Cardiac muscle cell (in vitro differentiated cells and primary cell): Measurements from ENCODE around the gene CREB1. TPM values are rescaled to one million over a fixed set of nuclear protein-coding genes. Genes with fewer than 3 reads are reported as not detected.

Experiments used
- DNase-seq, 2 donors: peaks; one replicate each; pipeline versions ENCODE4 v3.0.0 to v3.0.0-alpha.2; 2010 to 2017; ENCODE audit warnings: low read depth in 1 of 2, low spot score in 1 of 2
- H3K27ac ChIP-seq: fragments of 200-600 bp; sonication (generic); 2 replicates; pipeline ENCODE4 v1.5.1; 2016
- H3K27me3 ChIP-seq: fragments of 200-600 bp; sonication (generic); 2 replicates; pipeline ENCODE4 v1.6.0; 2016; ENCODE audit warnings: control low read depth
- H3K36me3 ChIP-seq: fragments of 200-600 bp; sonication (generic); 2 replicates; pipeline ENCODE4 v1.5.1; 2016; ENCODE audit warnings: control low read depth
- H3K4me1 ChIP-seq: fragments of 200-600 bp; sonication (generic); 2 replicates; pipeline ENCODE4 v1.8.1; 2017; ENCODE audit warnings: low read depth, mild to moderate bottlenecking, mixed run types
- H3K4me3 ChIP-seq: fragments of 200-600 bp; sonication (generic); 2 replicates; pipeline ENCODE4 v1.5.1; 2016; ENCODE audit warnings: mild to moderate bottlenecking
- H3K9me3 ChIP-seq: fragments of 200-600 bp; sonication (generic); 2 replicates; pipeline ENCODE4 v1.5.1; 2017; ENCODE audit warnings: low read depth, mild to moderate bottlenecking, control low read depth
- CTCF ChIP-seq: IDR thresholded peaks from 2 replicates; pipeline ENCODE4 v1.5.1; 2012; ENCODE audit warnings: low read depth, mild to moderate bottlenecking, low read length
- polyA plus RNA-seq: library from polyadenylated mRNA; unstranded; fragments of >200 nt; fragmentation: Nextera tagmentation; extraction: Ambion mirVana; gene quantifications from 2 replicates; pipeline ENCODE4 v1.2.1, GENCODE V29; 2016
- total RNA-seq: library from RNA; depleted of rRNA; stranded (reverse); fragments of >200 nt; gene quantifications from 2 replicates; pipeline ENCODE4 v1.2.3, GENCODE V29; 2016

The CREB1 gene
- total and polyA plus RNA-seq, 2 experiments from 2014 or later, result 31.9 to 48.9 TPM

GRCh38 chr2:207587305-207587704 is 57.5 kb downstream of the CREB1 start:
- Histone ChIP-seq H3K9me3 (no peaks in the 10 kb centered on the region), H3K4me1 (no peaks in the 10 kb centered on the region), H3K27ac (no peak overlapping the region), H3K27me3 (no peaks in the 10 kb centered on the region), H3K36me3 (peaks cover 17% of the 10 kb centered on the region), H3K4me3 (no peak overlapping the region)
- TF ChIP-seq CTCF, result no peak
- no peak for DNase-seq

DNA sequence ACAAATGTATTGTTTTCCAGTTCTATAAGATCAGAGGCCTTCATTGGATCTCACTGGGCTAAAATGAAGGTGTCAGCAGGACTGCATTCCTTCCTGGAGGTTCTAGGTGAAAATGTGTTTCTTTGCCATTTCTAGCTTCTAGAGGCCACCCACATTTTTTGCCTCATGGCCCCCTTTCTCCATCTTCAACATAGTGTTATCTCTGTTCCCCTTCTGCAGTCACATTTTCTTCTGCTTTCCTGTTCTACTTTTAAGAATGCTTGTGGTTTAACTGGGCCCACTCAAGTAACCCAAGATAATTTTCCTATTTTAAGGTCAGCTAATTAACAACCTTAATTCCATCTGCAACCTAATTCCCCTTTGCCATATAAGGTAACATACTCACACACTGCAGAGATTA is 59.4 kb downstream of the CREB1 start:
- Histone ChIP-seq H3K27ac (no peak overlapping the region), H3K4me3 (no peak overlapping the region), H3K9me3 (no peaks in the 10 kb centered on the region), H3K27me3 (no peaks in the 10 kb centered on the region), H3K36me3 (peaks cover 10% of the 10 kb centered on the region), H3K4me1 (no peaks in the 10 kb centered on the region)
- no peak for TF ChIP-seq CTCF
- DNase-seq, result no peak

DNA sequence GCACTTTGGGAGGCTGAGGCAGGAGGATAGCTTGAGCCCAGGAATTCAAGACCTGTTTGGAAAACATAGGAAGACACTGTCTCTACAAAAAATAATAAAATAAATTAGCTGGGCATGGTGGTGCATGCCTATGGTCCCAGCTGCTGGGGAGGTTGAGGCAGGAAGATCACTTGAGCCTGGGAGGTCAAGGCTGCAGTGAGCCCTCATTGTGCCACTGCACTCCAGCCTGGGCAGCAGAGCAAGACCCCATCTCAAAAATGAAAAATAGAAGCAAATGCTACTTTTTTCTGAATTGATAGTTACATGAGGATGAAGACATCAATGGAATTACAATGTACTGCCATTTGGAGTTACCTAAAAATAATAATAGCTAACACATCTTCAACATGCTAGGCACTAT is 63.5 kb downstream of the CREB1 start:
- no peak for DNase-seq
- Histone ChIP-seq H3K36me3 (peaks cover 17% of the 10 kb centered on the region), H3K4me3 (no peak overlapping the region), H3K9me3 (no peaks in the 10 kb centered on the region), H3K4me1 (no peaks in the 10 kb centered on the region), H3K27ac (no peak overlapping the region), H3K27me3 (no peaks in the 10 kb centered on the region)
- TF ChIP-seq CTCF, result no peak

DNA sequence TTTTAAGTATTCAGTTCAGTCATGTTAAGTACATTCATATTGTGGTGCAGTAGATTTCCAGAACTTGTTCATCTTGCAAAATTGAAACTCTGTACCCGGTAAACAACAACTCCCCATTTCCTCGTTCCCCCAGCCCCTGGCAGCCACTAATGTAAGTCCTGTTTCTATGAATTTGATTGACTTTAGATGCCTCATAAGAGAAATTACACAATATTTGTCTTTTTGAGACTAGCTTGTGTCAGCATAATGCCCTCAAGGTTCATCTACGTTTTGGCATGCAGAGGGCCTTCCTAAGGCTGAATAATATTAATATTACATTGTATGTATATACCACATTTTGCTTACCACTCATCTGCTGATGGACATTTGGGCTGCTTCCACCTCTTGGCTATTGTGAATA is 64.5 kb downstream of the CREB1 start:
- TF ChIP-seq CTCF, result no peak
- no peak overlapping the region for H3K27ac ChIP-seq
- no peaks in the 10 kb centered on the region for H3K4me1 ChIP-seq
- H3K9me3 ChIP-seq, result no peaks in the 10 kb centered on the region
- peaks cover 21% of the 10 kb centered on the region for H3K36me3 ChIP-seq
- H3K4me3 ChIP-seq, result no peak overlapping the region
- no peaks in the 10 kb centered on the region for H3K27me3 ChIP-seq
- DNase-seq, result no peak

DNA sequence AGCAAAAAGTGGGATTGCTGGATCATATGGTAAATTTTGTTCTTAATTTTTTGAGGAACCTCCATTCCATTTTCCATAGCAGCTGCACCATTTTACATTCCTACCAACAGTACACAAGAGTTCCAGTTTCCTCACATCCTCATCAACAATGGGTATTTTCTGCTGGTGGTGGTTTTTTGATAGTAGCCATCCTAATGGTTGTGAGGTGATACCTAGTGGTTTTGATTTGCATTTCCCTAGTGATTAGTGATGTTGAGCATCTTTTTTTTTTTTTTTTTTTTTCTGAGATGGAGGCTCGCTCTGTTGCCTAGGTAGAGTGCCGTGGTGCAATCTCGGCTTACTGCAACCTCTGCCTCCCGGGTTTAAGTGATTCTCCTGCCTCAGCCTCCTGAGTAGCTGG is 65.0 kb downstream of the CREB1 start:
- Histone ChIP-seq H3K27ac (no peak overlapping the region), H3K9me3 (no peaks in the 10 kb centered on the region), H3K36me3 (peaks cover 19% of the 10 kb centered on the region), H3K4me1 (no peaks in the 10 kb centered on the region), H3K27me3 (no peaks in the 10 kb centered on the region), H3K4me3 (no peak overlapping the region)
- DNase-seq, result no peak
- TF ChIP-seq CTCF, result no peak

DNA sequence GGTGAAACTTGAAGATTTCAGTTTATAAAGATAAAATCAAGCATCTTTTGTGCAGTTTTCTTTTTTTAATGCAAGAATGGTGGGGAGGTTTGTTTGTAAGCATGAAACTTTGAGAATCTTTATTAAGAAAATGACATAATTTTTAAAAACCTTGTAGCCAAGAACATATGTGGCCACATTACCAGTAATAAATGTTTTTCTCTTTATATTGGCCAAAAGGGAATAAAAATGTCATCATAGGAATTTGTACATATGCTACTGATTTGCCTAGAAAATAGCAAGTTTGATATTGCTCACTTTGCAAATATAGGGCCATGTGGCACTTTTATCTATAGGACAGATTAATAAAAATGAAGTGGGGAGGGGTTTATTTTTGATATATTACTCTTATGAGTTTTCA is 69.9 kb downstream of the CREB1 start:
- Histone ChIP-seq H3K27me3 (no peaks in the 10 kb centered on the region), H3K9me3 (no peaks in the 10 kb centered on the region), H3K4me3 (no peak overlapping the region), H3K4me1 (no peaks in the 10 kb centered on the region), H3K27ac (no peak overlapping the region), H3K36me3 (peaks cover 15% of the 10 kb centered on the region)
- no peak for DNase-seq
- no peak for TF ChIP-seq CTCF
